KMS-11 (cell line): ENCODE measurements around the gene CD248.

ENCODE experiments used
- H2AFZ ChIP-seq: fragments of 200-600 bp; sonication (generic); 2 replicates; pipeline ENCODE4 v1.6.1; 2016; ENCODE audit warnings: antibody characterized with exemption, mixed run types, low read depth
- H3K27ac ChIP-seq: fragments of 200-600 bp; sonication (generic); 2 replicates; pipeline ENCODE4 v1.6.1; 2016; ENCODE audit warnings: mild to moderate bottlenecking, mixed run types
- H3K27me3 ChIP-seq: fragments of 200-600 bp; sonication (generic); 2 replicates; pipeline ENCODE4 v1.6.1; 2017; ENCODE audit warnings: mild to moderate bottlenecking, low read depth, mixed run types, moderate library complexity; ENCODE audit not compliant: insufficient read depth
- H3K36me3 ChIP-seq: fragments of 200-600 bp; sonication (generic); 2 replicates; pipeline ENCODE4 v1.6.1; 2017; ENCODE audit warnings: mild to moderate bottlenecking, mixed run types; ENCODE audit not compliant: insufficient read depth
- H3K4me1 ChIP-seq: fragments of 200-600 bp; sonication (generic); 2 replicates; pipeline ENCODE4 v1.6.1; 2016; ENCODE audit warnings: mild to moderate bottlenecking, low read depth, mixed run types; ENCODE audit not compliant: poor library complexity, severe bottlenecking
- H3K4me2 ChIP-seq: fragments of 200-600 bp; sonication (generic); 2 replicates; pipeline ENCODE4 v1.7.0; 2016; ENCODE audit warnings: mild to moderate bottlenecking, mixed run types
- H3K4me3 ChIP-seq: fragments of 200-600 bp; sonication (generic); IDR thresholded peaks from 2 replicates; pipeline ENCODE4 v1.6.1; 2017; ENCODE audit warnings: low read depth, low read length, mixed read lengths; ENCODE audit not compliant: insufficient read depth
- H3K79me2 ChIP-seq: fragments of 200-600 bp; sonication (generic); 2 replicates; pipeline ENCODE4 v1.6.1; 2016; ENCODE audit warnings: low read depth, mixed run types; ENCODE audit not compliant: insufficient read depth
- H3K9ac ChIP-seq: fragments of 200-600 bp; sonication (generic); 2 replicates; pipeline ENCODE4 v1.6.1; 2016; ENCODE audit warnings: mild to moderate bottlenecking, mixed run types
- H4K20me1 ChIP-seq: fragments of 200-600 bp; sonication (generic); 2 replicates; pipeline ENCODE4 v1.6.1; 2016; ENCODE audit warnings: mild to moderate bottlenecking, mixed run types; ENCODE audit not compliant: insufficient read depth
- CTCF ChIP-seq: fragments of 200-600 bp; sonication (generic); conservative IDR thresholded peaks from 2 replicates; pipeline ENCODE4 v1.6.1; 2017; ENCODE audit warnings: low read depth, mild to moderate bottlenecking, antibody characterized with exemption, low read length, moderate library complexity, mixed read lengths

CD248 gene

GRCh38 chr11:66290330-66290621 is 26.6 kb downstream of the CD248 start:
- no peaks in the 10 kb centered on the region for H3K36me3 ChIP-seq
- peaks cover 16% of the 10 kb centered on the region for H3K4me1 ChIP-seq
- H3K9ac ChIP-seq, result no peak overlapping the region; the same call in 1 of the 2 replicates
- H3K79me2 ChIP-seq, result peaks cover 8% of the 10 kb centered on the region; the same call in 1 of the 2 replicates
- no peak for TF ChIP-seq CTCF
- H3K27ac ChIP-seq, result no peak overlapping the region
- H3K4me2 ChIP-seq, result peak overlapping the region; percentile 62
- peak overlapping the region; percentile 73; the same call in 1 of the 2 replicates for H2AFZ ChIP-seq
- H4K20me1 ChIP-seq, result no peaks in the 10 kb centered on the region
- H3K27me3 ChIP-seq, result peaks cover 6% of the 10 kb centered on the region; the same call in 1 of the 2 replicates
- no peak overlapping the region for H3K4me3 ChIP-seq

- H3K27ac ChIP-seq, result peak overlapping the region; percentile 61
- H2AFZ ChIP-seq, result peak overlapping the region; percentile 73; the same call in 1 of the 2 replicates
- H3K9ac ChIP-seq, result peak overlapping the region; percentile 17; the same call in 1 of the 2 replicates
- TF ChIP-seq CTCF, result no peak
- H3K36me3 ChIP-seq, result no peaks in the 10 kb centered on the region
- H3K4me3 ChIP-seq, result no peak overlapping the region
- H4K20me1 ChIP-seq, result no peaks in the 10 kb centered on the region
- peak overlapping the region; percentile 62 for H3K4me2 ChIP-seq
- peaks cover 16% of the 10 kb centered on the region for H3K4me1 ChIP-seq
- peaks cover 5% of the 10 kb centered on the region; the same call in 1 of the 2 replicates for H3K27me3 ChIP-seq
- peaks cover 8% of the 10 kb centered on the region; the same call in 1 of the 2 replicates for H3K79me2 ChIP-seq
Measured at GRCh38 chr11:66289548-66290329, 27.1 kb downstream of the CD248 start.

GRCh38 chr11:66288671-66289547 is 27.9 kb downstream of the CD248 start, which contains the start of gene YIF1A:
TSS of gene YIF1A (minus strand) at chr11:66289143. CDS start at chr11:66288985, 158 bp downstream.
- no peak within 1 kb of the TSS for H3K4me3 ChIP-seq
- no peaks in the 10 kb centered on the region for H3K36me3 ChIP-seq
- peak within 1 kb of the TSS; percentile 64 for H3K27ac ChIP-seq
- peaks cover 5% of the 10 kb centered on the region; the same call in 1 of the 2 replicates for H3K27me3 ChIP-seq
- H3K79me2 ChIP-seq, result peaks cover 8% of the 10 kb centered on the region; the same call in 1 of the 2 replicates
- H4K20me1 ChIP-seq, result no peaks in the 10 kb centered on the region
- H3K4me1 ChIP-seq, result peaks cover 16% of the 10 kb centered on the region
- H3K9ac ChIP-seq, result peak within 1 kb of the TSS; percentile 88
- TF ChIP-seq CTCF, result no peak
- peak within 1 kb of the TSS; percentile 82 for H3K4me2 ChIP-seq
- H2AFZ ChIP-seq, result peak within 1 kb of the TSS; percentile 73

GRCh38 chr11:66287889-66288670 is 28.8 kb downstream of the CD248 start:
- H4K20me1 ChIP-seq, result no peaks in the 10 kb centered on the region
- H3K9ac ChIP-seq, result peak overlapping the region; percentile 88
- H2AFZ ChIP-seq, result peak overlapping the region; percentile 55
- H3K4me3 ChIP-seq, result no peak overlapping the region
- peaks cover 8% of the 10 kb centered on the region; the same call in 1 of the 2 replicates for H3K79me2 ChIP-seq
- H3K36me3 ChIP-seq, result no peaks in the 10 kb centered on the region
- H3K4me1 ChIP-seq, result peaks cover 17% of the 10 kb centered on the region
- H3K27me3 ChIP-seq, result peaks cover 4% of the 10 kb centered on the region; the same call in 1 of the 2 replicates
- peak overlapping the region; percentile 82 for H3K4me2 ChIP-seq
- no peak for TF ChIP-seq CTCF
- peak overlapping the region; percentile 64 for H3K27ac ChIP-seq
